Adrenal gland (tissue), 12 donors: ENCODE measurements around the gene CNGB1. TPM values are rescaled to one million over a fixed set of nuclear protein-coding genes. Genes with fewer than 3 reads are reported as not detected.

Source experiments
- DNase-seq, 7 donors: peaks; one replicate each; pipeline ENCODE4 v3.0.0-alpha.2; 2019 to 2020
- H3K27ac ChIP-seq, 5 donors: fragments of 200-600 bp; sonication (generic) in 4 of 5; 1 replicate in 3 of 5; 2 replicates in 2 of 5; pipeline versions ENCODE4 v1.5.1 to v1.8.0; 2016 to 2020; ENCODE audit warnings: mild to moderate bottlenecking in 1 of 5
- H3K27me3 ChIP-seq: fragments of 200-600 bp; 2 replicates; pipeline ENCODE4 v1.8.0; 2021
- H3K36me3 ChIP-seq, 2 donors: fragments of 200-600 bp; replicated peaks in 1 of 2; 1 replicate in 1 of 2; 2 replicates in 1 of 2; pipeline versions ENCODE4 v1.5.1 to v1.8.0; 2018 to 2022
- H3K4me1 ChIP-seq, 2 donors: fragments of 200-600 bp; replicated peaks in 1 of 2; 1 replicate in 1 of 2; 2 replicates in 1 of 2; pipeline versions ENCODE4 v1.5.1 to v1.8.0; 2018 to 2021
- H3K4me3 ChIP-seq, 4 donors: fragments of 200-600 bp; sonication (generic) in 3 of 4; one replicate each; pipeline ENCODE4 v1.5.1; 2016 to 2018
- H3K9me3 ChIP-seq, 3 donors: fragments of 200-600 bp; sonication (generic) in 1 of 3; replicated peaks in 1 of 3; 1 replicate in 2 of 3; 2 replicates in 1 of 3; pipeline versions ENCODE4 v1.5.1 to v1.8.0; 2016 to 2021
- CTCF ChIP-seq, 6 experiments: fragments of 450-650 bp in 4 of 6; fragments of 200-600 bp in 2 of 6; sonication (generic) in 1 of 6; IDR thresholded peaks; 1 replicate in 5 of 6; 2 replicates in 1 of 6; pipeline versions ENCODE4 v1.5.1 to v1.8.0; 2016 to 2021; ENCODE audit warnings: antibody characterized with exemption in 6 of 6, mild to moderate bottlenecking in 2 of 6, moderate library complexity in 1 of 6
- POLR2A ChIP-seq, 2 donors: fragments of 450-650 bp; IDR thresholded peaks; one replicate each; pipeline ENCODE4 v1.6.1; 2017; ENCODE audit warnings: antibody characterized with exemption in 2 of 2, mild to moderate bottlenecking in 2 of 2, moderate library complexity in 1 of 2
- WGBS, 4 donors: extraction: QIAGEN DNeasy Blood & Tissue Kit in 2 of 4; methylation state at CpG; one replicate each; pipeline versions ENCODE4 v1.1.5 to v1.1.7; 2013 to 2017; 5-methylcytosine and 5-hydroxymethylcytosine counted together
- intact Hi-C, 2 donors: fragments of 100-400 bp; cut with DNase I; formaldehyde crosslinking; loops; one replicate each; pipeline versions ENCODE4 v1.14.1 to v1.15.0; 2022 to 2023
- polyA plus RNA-seq, 3 donors: library from polyadenylated mRNA; stranded (reverse); fragments of 200-250 nt in 2 of 3; fragments of 350-450 nt in 1 of 3; fragmentation: Illumina TruSeq in 1 of 3; extraction: RNeasy Lipid Tissue Mini Kit (QIAGEN cat#74804) in 1 of 3; gene quantifications; one replicate each; pipeline ENCODE4 v1.2.3, GENCODE V29; 2013 to 2014
- total RNA-seq, 9 donors: library from RNA; depleted of rRNA in 4 of 9; stranded (reverse); fragments of >200 nt in 4 of 9; fragments of 120-200 nt in 1 of 9; fragmentation: NEBNext Ultra II Directional in 1 of 9; extraction: Animal tissue kit (Norgen Biotek cat#: 25700) in 1 of 9; gene quantifications; one replicate each; pipeline versions ENCODE4 v1.1.0 to v1.2.4, GENCODE V29; 2013 to 2023
- donor health status: healthy with polysubstance abuse.
- donor health status: Bipolar disorder and iron deficiency.
- donor health status: DM: yes; HTN: yes; CAD: no.
- donor health status: DM: no; HTN: no; CAD: no.
- donor health status: DM: no; HTN: no; CAD: no.
- donor health status: DM: yes; HTN: yes; CAD: no.

The CNGB1 gene
- total and polyA plus RNA-seq, 12 donors = 0.67 to 2.4 (median 1.5) TPM; not detected in 5

DNA sequence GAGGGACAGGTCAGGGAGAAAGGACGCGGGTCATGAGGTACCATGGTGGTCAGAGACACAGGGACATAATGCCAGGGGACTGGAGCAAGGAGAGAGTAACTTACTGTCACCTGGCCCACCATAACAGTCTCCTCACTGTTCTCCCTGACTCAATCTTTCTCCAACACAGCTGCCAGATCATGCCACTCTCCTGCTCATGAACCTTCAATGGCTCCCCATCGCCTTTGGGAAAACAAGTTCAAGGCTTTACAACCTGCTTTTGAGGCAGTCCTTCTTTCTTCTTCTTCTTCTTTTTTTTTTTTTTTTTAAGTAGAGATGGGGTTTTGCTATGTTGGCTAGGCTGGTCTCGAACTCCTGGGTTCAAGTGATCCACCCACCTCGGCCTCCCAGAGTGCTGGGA lies 22.9 kb downstream of the CNGB1 start:
- intact Hi-C loops = no loop called here
- H3K27ac ChIP-seq = no peak overlapping the region
- no peak overlapping the region for H3K4me3 ChIP-seq
- H3K36me3 ChIP-seq = no peaks in the 10 kb centered on the region
- no peaks in the 10 kb centered on the region for H3K4me1 ChIP-seq
- H3K27me3 ChIP-seq = no peaks in the 10 kb centered on the region
- 73 to 94% (median 88%) methylated on average over 5 of the region's 5 CpGs for WGBS, 4 donors
- no peaks in the 10 kb centered on the region for H3K9me3 ChIP-seq
- TF ChIP-seq POLR2A (IDR thresholded peaks at IDR 0.05) = no peak
- no peak for TF ChIP-seq CTCF (IDR thresholded peaks at IDR 0.05)
- DNase-seq = no peak

GRCh38 chr16:57947261-57947660 lies 23.7 kb downstream of the CNGB1 start:
- intact Hi-C loops = no loop called here
- Histone ChIP-seq H3K4me1 (no peaks in the 10 kb centered on the region), H3K36me3 (no peaks in the 10 kb centered on the region), H3K27ac (no peak overlapping the region), H3K4me3 (no peak overlapping the region), H3K27me3 (no peaks in the 10 kb centered on the region), H3K9me3 (no peaks in the 10 kb centered on the region)
- no peak for DNase-seq
- WGBS, 4 donors = 80 to 100% (median 89%) methylated on average over 2 of the region's 2 CpGs
- TF ChIP-seq POLR2A (IDR thresholded peaks at IDR 0.05) (no peak), CTCF (IDR thresholded peaks at IDR 0.05) (no peak)

DNA sequence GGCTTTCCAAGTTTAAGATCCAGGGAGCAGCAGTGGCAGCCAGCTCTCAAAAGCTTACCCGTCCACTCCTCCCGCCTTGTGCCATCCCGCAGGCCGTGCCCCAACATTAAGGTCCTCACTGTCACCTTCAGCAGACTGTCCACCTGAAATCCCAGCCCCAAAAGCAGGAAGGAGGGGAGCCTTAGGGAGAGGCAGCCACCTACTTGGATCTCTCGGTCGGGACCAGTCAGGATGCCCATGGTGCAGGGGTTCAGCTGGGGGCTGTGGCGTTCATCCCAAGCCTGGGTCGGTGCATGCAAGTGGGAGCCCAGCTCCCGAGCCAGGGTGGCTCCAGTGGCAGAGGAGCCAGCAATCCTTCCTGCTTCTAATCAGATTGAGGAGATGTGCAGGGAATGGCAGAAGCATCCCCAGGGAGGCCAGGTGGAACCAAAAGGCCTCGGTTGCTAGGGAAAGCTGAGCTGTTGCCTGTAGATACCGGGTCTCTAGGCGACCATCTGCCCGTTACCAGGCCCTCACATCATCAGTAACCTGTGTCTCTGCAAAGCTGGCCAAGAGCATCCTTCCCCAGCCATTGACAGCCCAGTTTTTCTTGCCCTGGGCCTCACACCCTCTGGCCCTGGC lies 24.6 kb downstream of the CNGB1 start:
- Histone ChIP-seq H3K9me3 (no peaks in the 10 kb centered on the region), H3K36me3 (no peaks in the 10 kb centered on the region), H3K27ac (no peak overlapping the region), H3K4me1 (peaks cover 3 to 4% of the 10 kb centered on the region in 2 donors), H3K27me3 (no peaks in the 10 kb centered on the region), H3K4me3 (no peak overlapping the region)
- intact Hi-C loops = no loop called here
- no peak for DNase-seq
- WGBS, 4 donors = 80 to 90% (median 84%) methylated on average over 8 to 13 of the region's 13 CpGs
- no peak for TF ChIP-seq CTCF (IDR thresholded peaks at IDR 0.05)
- no peak for TF ChIP-seq POLR2A (IDR thresholded peaks at IDR 0.05)

- intact Hi-C loops = no loop called here
- no peak overlapping the region for H3K27ac ChIP-seq
- TF ChIP-seq CTCF (IDR thresholded peaks at IDR 0.05) = no peak
- no peak for TF ChIP-seq POLR2A (IDR thresholded peaks at IDR 0.05)
- H3K4me3 ChIP-seq = no peak overlapping the region
- H3K9me3 ChIP-seq = no peaks in the 10 kb centered on the region
- peaks cover 3 to 10% of the 10 kb centered on the region in 2 donors for H3K4me1 ChIP-seq
- no peak for DNase-seq
- WGBS, 4 donors = 57 to 63% (median 59%) methylated on average over 4 to 7 of the region's 7 CpGs
- H3K27me3 ChIP-seq = no peaks in the 10 kb centered on the region
- H3K36me3 ChIP-seq = no peaks in the 10 kb centered on the region
These were observed 25.2 kb downstream of the CNGB1 start for GRCh38 chr16:57945740-57946138.
